NCI-H1417 treated with DMSO at 0.1 percent for 48 hours (cell line): ENCODE results near the gene HSDL2.
A peak's percentile ranks its signal among the peaks of the same experiment; 100 is the strongest.
"Not testable (repeated sequence)": the region's sequence is repeated elsewhere in the genome, so short reads cannot be mapped to it uniquely, and the experiment has no call there.

Experiments
- DNase-seq: peaks from one replicate; lab custom pipeline; 2025; lab: John Stamatoyannopoulos, UW

Gene HSDL2

GRCh38 chr9:112380102-112380824, at the start of gene HSDL2:
Gene HSDL2, plus strand, starts transcription at chr9:112380108. Its CDS starts 56 bp downstream, at chr9:112380164.
- DNase-seq, result no peak

DNA sequence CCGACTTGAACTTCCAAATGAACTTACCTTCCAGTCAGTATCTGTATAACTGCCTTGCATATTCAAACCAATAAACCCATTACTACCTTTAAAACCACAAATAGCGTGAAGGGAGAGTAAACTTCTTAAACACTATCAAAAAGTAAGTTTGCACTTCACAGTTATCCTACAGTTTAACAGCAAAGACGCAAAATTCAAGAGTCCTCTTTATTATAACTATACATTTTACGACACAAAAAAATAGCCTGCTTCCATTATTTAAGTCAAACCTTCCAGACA, 48.3 kb upstream of the HSDL2 start:
- no peak for DNase-seq

DNA sequence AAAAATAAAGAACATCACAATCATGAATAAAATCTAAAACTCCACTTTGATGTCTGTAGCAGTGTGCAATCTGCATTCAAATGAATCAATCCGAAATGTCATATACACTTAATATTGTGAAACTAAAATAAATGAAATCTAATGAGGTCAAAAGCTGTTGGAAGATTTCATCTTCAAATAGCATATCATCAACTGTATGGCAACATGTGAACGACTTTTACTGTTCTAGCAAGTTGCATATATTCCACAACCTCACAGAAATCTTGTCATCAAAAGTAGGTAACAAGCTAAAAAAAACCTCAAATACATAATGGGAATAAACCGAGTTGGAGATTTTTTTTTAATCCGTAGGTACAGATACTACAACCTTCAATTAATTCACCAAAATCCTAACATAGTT, 47.7 kb upstream of the HSDL2 start:
- no peak for DNase-seq

GRCh38 chr9:112332674-112332976, 47.3 kb upstream of the HSDL2 start:
- no peak for DNase-seq

GRCh38 chr9:112332977-112333638, 46.8 kb upstream of the HSDL2 start, which contains the start of gene PTBP3:
Gene PTBP3, minus strand, starts transcription at chr9:112333619. Its CDS starts 35,754 bp downstream, at chr9:112297865.
- peak; percentile 62 for DNase-seq

DNA sequence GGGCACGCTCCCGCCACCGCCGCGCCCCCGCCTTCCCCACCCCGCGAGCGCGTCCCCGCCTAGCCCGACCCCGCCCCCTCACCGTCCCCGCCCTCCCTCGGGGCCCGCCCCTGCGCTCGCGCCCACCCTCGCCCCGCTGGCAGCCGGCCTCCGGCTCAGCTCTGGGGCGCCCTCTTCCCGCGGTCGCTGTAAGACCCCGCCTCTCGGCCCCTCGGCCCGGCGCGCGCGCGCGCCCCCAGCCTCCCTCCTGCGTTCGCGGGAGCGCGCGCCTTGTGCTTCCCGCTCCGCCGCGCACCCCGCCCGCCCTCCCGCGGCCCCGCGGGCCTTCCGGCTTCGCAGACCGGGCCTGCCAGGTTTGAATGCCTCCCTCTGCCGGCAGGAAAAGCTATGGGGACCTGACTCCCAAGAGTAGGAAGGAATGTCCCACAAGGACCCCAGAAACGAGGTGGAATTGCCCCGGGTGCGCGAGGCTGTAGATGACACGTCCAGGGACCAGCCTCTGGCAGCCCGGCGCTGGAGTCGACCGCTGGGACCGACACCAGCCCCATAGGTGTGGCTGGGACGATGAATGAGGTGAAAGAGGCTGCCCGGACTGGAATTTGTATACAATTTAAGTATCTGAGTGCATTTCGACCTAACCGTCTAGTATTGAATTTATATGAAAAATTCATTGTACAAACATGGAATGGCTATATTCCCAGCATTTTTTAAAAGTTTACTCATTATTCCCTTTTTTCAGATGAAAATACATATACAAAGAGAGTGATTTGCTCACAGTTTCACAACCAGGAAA, 46.1 kb upstream of the HSDL2 start:
- DNase-seq, result peak; percentile 75

- DNase-seq, result no peak
Measured at GRCh38 chr9:112334432-112334841, 45.5 kb upstream of the HSDL2 start.

GRCh38 chr9:112337547-112337946, 42.4 kb upstream of the HSDL2 start:
- no peak for DNase-seq

DNA sequence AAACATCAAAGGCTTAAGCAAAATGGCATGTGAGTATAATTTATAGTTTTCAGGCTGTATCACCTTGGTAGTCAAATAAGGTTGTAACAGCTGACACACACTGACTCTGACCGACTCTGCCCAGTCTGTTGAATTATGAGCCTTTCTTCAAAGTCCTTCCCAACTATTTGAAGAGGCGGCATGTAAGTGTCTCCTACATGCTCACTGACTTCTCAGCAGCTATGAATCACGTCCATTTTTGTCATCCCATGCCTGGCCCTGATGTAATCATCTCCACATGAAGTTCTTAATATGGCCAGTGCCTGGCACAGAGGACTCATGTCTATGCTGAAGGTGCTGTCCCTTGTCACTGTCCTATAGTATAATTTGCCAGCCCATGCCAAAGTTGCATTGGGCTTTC, 41.3 kb upstream of the HSDL2 start:
- no peak for DNase-seq

GRCh38 chr9:112339886-112340285, 40.0 kb upstream of the HSDL2 start:
- DNase-seq, result no peak

- DNase-seq, result no peak
Measured at GRCh38 chr9:112341730-112342129, 38.2 kb upstream of the HSDL2 start.

- DNase-seq, result no peak
Measured at GRCh38 chr9:112348257-112349007, 31.5 kb upstream of the HSDL2 start.

DNA sequence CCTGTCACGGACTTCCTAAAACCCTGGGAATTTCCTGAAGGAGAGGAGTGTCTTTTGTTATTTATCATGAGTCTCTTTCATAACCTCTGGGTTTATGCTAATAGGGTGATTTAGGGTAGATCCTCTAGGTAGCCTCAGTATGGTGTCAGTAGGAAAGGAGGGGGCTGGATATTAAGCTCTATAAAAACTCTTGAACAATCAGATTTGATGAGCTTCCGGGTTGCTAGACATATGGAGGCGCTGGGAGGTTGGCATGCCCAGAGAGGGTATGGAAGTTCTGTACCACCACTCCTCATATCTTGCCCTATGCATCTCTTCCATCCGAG, 30.9 kb upstream of the HSDL2 start:
- no peak for DNase-seq

GRCh38 chr9:112351184-112351583, 28.7 kb upstream of the HSDL2 start:
- DNase-seq, result no peak

DNA sequence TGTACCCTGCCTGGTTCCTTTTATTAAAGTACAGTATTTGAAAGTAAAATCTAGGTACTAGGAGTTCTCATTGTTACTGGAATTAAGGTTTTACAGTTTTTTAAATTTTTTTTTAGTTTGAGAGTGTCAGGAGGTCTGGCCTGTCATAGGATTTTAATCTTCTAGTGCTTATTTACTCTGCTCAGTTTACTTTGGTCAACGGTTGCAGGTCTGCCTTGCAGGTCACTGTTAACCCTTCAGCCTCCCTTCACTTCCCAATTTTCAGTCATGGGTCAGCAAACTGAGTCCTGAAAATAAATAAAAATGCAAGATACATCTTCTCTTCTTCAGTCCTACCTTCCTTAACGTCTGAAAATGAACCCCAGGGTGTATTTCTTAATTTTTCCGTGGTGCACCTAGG, 27.7 kb upstream of the HSDL2 start:
- DNase-seq, result no peak

DNA sequence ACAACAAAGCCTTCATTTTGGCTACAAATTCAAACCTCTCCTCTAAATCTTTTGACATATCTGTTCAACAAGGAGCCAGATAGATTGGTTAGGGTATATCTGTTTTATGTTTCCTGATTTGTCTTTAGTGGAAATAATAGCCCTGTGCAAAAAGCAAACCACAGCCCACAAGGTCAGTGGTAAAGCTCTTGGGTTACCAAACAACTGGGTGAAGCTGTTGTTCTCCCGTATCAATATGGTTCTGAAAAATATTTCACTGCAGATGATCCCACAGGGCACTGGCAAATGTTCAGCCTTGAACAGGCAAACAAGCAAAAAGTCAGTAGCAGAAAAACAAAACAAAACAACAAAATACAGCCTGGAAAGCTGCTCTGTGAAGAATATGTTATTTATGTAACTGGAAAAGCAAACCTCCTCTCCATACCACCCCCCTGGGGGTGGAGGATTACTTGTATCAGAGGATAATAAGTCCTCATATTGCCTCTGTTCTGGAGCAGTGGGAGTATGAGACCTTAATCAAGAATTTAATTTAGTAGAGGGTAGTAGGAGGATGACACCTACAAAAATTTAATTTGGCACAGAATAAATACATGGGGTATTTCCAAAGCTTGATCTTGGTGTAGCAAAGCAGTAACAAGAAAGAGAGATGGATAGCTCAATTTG, 25.7 kb upstream of the HSDL2 start:
- no peak for DNase-seq

GRCh38 chr9:112355427-112355897, 24.4 kb upstream of the HSDL2 start:
- DNase-seq, result no peak

DNA sequence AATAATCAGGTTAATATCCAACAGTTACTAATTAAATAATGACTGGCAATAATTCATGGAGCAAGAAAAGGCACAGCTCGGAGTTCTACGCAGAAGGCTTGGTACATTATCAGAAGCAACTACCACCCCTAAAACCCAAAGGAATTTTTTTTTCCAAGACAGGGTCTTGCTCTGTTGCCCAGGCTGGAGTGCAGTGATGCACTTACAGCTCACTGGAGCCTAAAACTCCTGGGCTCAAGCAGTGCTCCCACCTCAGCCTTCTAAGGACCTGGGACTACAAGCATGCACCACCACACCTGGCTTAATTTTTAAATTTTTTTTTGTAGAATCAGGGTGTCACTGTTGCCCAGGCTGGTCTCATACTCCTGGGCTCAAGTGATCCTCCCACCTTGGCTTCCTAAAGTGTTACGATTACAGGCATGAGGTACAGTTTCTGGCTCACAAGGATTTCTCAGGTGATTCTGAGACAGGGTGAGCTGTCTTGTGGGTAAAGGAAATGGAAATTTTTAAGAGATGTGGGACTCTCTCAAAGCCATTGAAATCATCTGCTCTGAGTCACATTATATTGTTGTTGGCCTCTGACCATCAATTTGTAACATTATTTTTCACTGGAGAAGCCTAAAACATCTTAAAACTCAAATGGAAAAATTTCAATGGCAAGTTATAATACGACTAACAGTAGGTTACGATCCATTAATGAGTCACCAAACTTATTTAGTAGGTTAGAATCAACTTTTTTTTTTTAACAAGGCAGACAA, 19.7 kb upstream of the HSDL2 start:
- no peak for DNase-seq

GRCh38 chr9:112361601-112362000, 18.3 kb upstream of the HSDL2 start:
- DNase-seq, result no peak

GRCh38 chr9:112364761-112365160, 15.1 kb upstream of the HSDL2 start:
- no peak for DNase-seq

DNA sequence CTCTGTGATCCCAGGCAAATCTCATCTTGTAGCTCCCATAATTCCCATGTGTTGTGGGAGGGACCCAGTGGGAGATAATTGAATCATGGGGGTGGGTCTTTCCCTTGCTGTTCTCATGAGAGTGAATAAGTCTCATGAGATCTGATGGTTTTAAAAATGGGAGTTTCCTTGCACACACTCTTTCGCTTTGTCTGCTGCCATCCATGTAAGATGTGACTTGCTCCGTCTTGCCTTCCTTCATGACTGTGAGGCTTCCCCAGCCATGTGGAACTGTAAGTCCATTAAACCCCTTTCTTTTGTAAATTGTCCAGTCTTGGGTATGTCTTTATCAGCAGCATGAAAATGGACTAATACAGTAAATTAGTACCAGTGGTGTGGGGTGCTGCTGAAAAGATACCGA, 14.7 kb upstream of the HSDL2 start:
- not testable (repeated sequence) for DNase-seq
